Panc1 (cell line): ENCODE results near the gene IRF3. TPM values are rescaled to one million over a fixed set of nuclear protein-coding genes. Genes with fewer than 3 reads are reported as not detected.

Experiments
- ATAC-seq: fragments of 200-7000 bp; cut with Tn5 transposase; 2 replicates; pipeline ENCODE4 v1.9.1; 2020; ENCODE audit warnings: mild to moderate bottlenecking, moderate library complexity
- BruUV-seq: library from RNA; stranded (reverse); fragments of 400-500 nt; replicated peaks from 2 replicates; lab custom pipeline; 2021; lab: Mats Ljungman, UMichigan
- CTCF ChIA-PET: fragments of 300-600 bp; sonication (Branson Sonifier 250); formaldehyde crosslinking; loops from one replicate; lab custom pipeline; 2022; ENCODE audit warnings: antibody characterized with exemption; lab: Charles Lee
- POLR2A ChIA-PET: fragments of 300-600 bp; sonication (Branson Sonifier 250); formaldehyde crosslinking; loops from one replicate; lab custom pipeline; 2022; ENCODE audit warnings: antibody characterized with exemption; lab: Charles Lee
- DNase-seq: peaks from one replicate; pipeline ENCODE4 v3.0.0-alpha.2; 2010; ENCODE audit warnings: low read depth, low spot score
- H3K27ac ChIP-seq: 2 replicates; pipeline ENCODE4 v1.5.1; 2011; ENCODE audit warnings: mild to moderate bottlenecking, low read length, inconsistent platforms
- H3K27me3 ChIP-seq: fragments of 200-500 bp; sonication (Bioruptor generic); 2 replicates; pipeline ENCODE4 v1.6.0; 2014; ENCODE audit warnings: low read length, inconsistent platforms; ENCODE audit not compliant: control insufficient read depth, insufficient read depth
- H3K36me3 ChIP-seq: fragments of 200-500 bp; sonication (Bioruptor generic); 2 replicates; pipeline ENCODE4 v1.5.1; 2014; ENCODE audit warnings: inconsistent platforms, mild to moderate bottlenecking, low read length, moderate library complexity; ENCODE audit not compliant: control insufficient read depth, insufficient read depth
- H3K4me1 ChIP-seq: 2 replicates; pipeline ENCODE4 v1.5.1; 2011; ENCODE audit warnings: inconsistent platforms, mild to moderate bottlenecking, low read length, moderate library complexity; ENCODE audit not compliant: control insufficient read depth, insufficient read depth
- H3K4me3 ChIP-seq, 2 experiments: 2 replicates each; pipeline ENCODE4 v1.5.1; 2011 to 2012; ENCODE audit warnings: low read depth in 2 of 2, low read length in 2 of 2, mild to moderate bottlenecking in 2 of 2, inconsistent platforms in 1 of 2, moderate library complexity in 1 of 2
- H3K9me3 ChIP-seq: fragments of 200-500 bp; sonication (Bioruptor generic); 2 replicates; pipeline ENCODE4 v1.5.1; 2014; ENCODE audit warnings: low read depth, mild to moderate bottlenecking, inconsistent platforms, low read length, moderate library complexity; ENCODE audit not compliant: control insufficient read depth, insufficient read depth
- CTCF ChIP-seq: fragments of 450-650 bp; IDR thresholded peaks from 2 replicates; pipeline ENCODE4 v1.5.1; 2017; ENCODE audit warnings: mild to moderate bottlenecking
- POLR2AphosphoS5 ChIP-seq: IDR thresholded peaks from 2 replicates; pipeline ENCODE4 v1.6.1; 2012; ENCODE audit warnings: mild to moderate bottlenecking, low read depth, low read length, moderate library complexity
- REST ChIP-seq, 2 experiments: IDR thresholded peaks; 2 replicates each; pipeline ENCODE4 v1.6.1; 2011 to 2012; ENCODE audit warnings: low read depth in 2 of 2, control low read depth in 1 of 2, low read length in 1 of 2, mild to moderate bottlenecking in 1 of 2, moderate library complexity in 1 of 2; ENCODE audit not compliant: insufficient read depth in 1 of 2
- SIN3A ChIP-seq: IDR thresholded peaks from 2 replicates; pipeline ENCODE4 v1.6.1; 2012; ENCODE audit warnings: low read depth, mild to moderate bottlenecking, low read length, moderate library complexity, borderline replicate concordance; ENCODE audit not compliant: insufficient read depth
- TCF7L2 ChIP-seq: IDR thresholded peaks from 2 replicates; pipeline ENCODE4 v1.6.1; 2011; ENCODE audit warnings: mild to moderate bottlenecking, low read depth, low read length, inconsistent platforms
- in situ Hi-C: cut with HindIII; loops from 2 replicates; pipeline ENCODE4 v1.10.0; 2016; ENCODE audit warnings: low sequenced_read_pairs, low pct_unique_long_range_greater_than_20kb
- intact Hi-C: fragments of 100-400 bp; cut with micrococcal nuclease; formaldehyde crosslinking; loops from one replicate; pipeline ENCODE4 v1.10.0; 2022; ENCODE audit not compliant: unreplicated experiment
- total RNA-seq: library from RNA; stranded (reverse); gene quantifications from one replicate; pipeline ENCODE4 v1.2.1, GENCODE V29; 2021; ENCODE audit not compliant: unreplicated experiment

Gene IRF3
- total RNA-seq, 1 experiment from 2014 or later, result 109 TPM

- Histone ChIP-seq H3K27ac (no peak overlapping the region), H3K4me1 (no peaks in the 10 kb centered on the region), H3K36me3 (peaks cover 5% of the 10 kb centered on the region; the same call in 1 of the 2 replicates), H3K9me3 (no peaks in the 10 kb centered on the region), H3K27me3 (no peaks in the 10 kb centered on the region), H3K4me3 (no peak overlapping the region)
- no TSS peak for BruUV-seq
- TF ChIP-seq SIN3A, result no peak
- no peak for TF ChIP-seq TCF7L2
- no peak for TF ChIP-seq REST (IDR thresholded peaks at IDR 0.05; ENCODE audit: insufficient read depth in 1 of 2, low read depth in 2 of 2, low read length in 1 of 2)
- no peak; the same call in 1 of the 2 replicates for TF ChIP-seq POLR2AphosphoS5
- no peak for TF ChIP-seq CTCF
- DNase-seq (no peak), ATAC-seq (no peak)
- in situ Hi-C loops, result no loop called here
- CTCF ChIA-PET, result no interaction called here
- POLR2A ChIA-PET, result no interaction called here
- intact Hi-C loops, result no loop called here
Observed at GRCh38 chr19:49660338-49660961, 5.2 kb downstream of the IRF3 start.

GRCh38 chr19:49658566-49659442, 6.9 kb downstream of the IRF3 start:
- no peak for TF ChIP-seq CTCF
- TF ChIP-seq REST (IDR thresholded peaks at IDR 0.05; ENCODE audit: insufficient read depth in 1 of 2, low read depth in 2 of 2, low read length in 1 of 2), result no peak
- no peak for TF ChIP-seq POLR2AphosphoS5
- no peak for TF ChIP-seq SIN3A
- TF ChIP-seq TCF7L2, result no peak
- BruUV-seq, result no TSS peak
- POLR2A ChIA-PET, result no interaction called here
- ATAC-seq (no peak), DNase-seq (no peak)
- CTCF ChIA-PET, result no interaction called here
- intact Hi-C loops (no loop called here), in situ Hi-C loops (no loop called here)
- Histone ChIP-seq H3K27ac (no peak overlapping the region), H3K36me3 (no peaks in the 10 kb centered on the region), H3K4me1 (no peaks in the 10 kb centered on the region), H3K4me3 (no peak overlapping the region), H3K9me3 (no peaks in the 10 kb centered on the region), H3K27me3 (no peaks in the 10 kb centered on the region)
